Heart right ventricle (tissue), 16 donors: ENCODE results near the gene LRRTM4. TPM values are rescaled to one million over a fixed set of nuclear protein-coding genes. Genes with fewer than 3 reads are reported as not detected.

ENCODE experiments used
- ATAC-seq, 8 donors: fragments of 200-7000 bp; cut with Tn5 transposase; one replicate each; pipeline ENCODE4 v1.9.1; 2020; ENCODE audit warnings: mild to moderate bottlenecking in 8 of 8, moderate library complexity in 8 of 8, moderate number of reproducible peaks in 1 of 8
- DNase-seq, 2 donors: peaks; one replicate each; pipeline ENCODE4 v3.0.0-alpha.2; 2020
- H3K27ac ChIP-seq, 10 donors: fragments of 200-600 bp; sonication (generic) in 2 of 10; one replicate each; pipeline versions ENCODE4 v1.5.0 to v1.8.0; 2020 to 2022; ENCODE audit warnings: mild to moderate bottlenecking in 3 of 10
- H3K27me3 ChIP-seq, 7 donors: fragments of 200-600 bp; one replicate each; pipeline ENCODE4 v1.8.0; 2021 to 2022; ENCODE audit warnings: mild to moderate bottlenecking in 2 of 7
- H3K36me3 ChIP-seq, 9 donors: fragments of 200-600 bp; sonication (generic) in 1 of 9; one replicate each; pipeline versions ENCODE4 v1.5.0 to v1.8.0; 2020 to 2022; ENCODE audit warnings: mild to moderate bottlenecking in 2 of 9
- H3K4me1 ChIP-seq, 9 donors: fragments of 200-600 bp; sonication (generic) in 1 of 9; one replicate each; pipeline versions ENCODE4 v1.5.0 to v1.8.0; 2020 to 2022; ENCODE audit warnings: mild to moderate bottlenecking in 4 of 9
- H3K4me3 ChIP-seq, 10 donors: fragments of 200-600 bp; sonication (generic) in 2 of 10; one replicate each; pipeline versions ENCODE4 v1.5.0 to v1.8.0; 2020 to 2022; ENCODE audit warnings: mild to moderate bottlenecking in 7 of 10, moderate library complexity in 2 of 10
- H3K9me3 ChIP-seq, 11 donors: fragments of 200-600 bp in 10 of 11; sonication (generic) in 2 of 11; one replicate each; pipeline versions ENCODE4 v1.5.0 to v1.8.0; 2013 to 2022; ENCODE audit warnings: mild to moderate bottlenecking in 2 of 11, control low read depth in 1 of 11, moderate library complexity in 1 of 11
- WGBS, 2 donors: extraction: QIAGEN DNeasy Blood & Tissue Kit; methylation state at CpG; one replicate each; pipeline ENCODE4 v1.1.7; 2013; ENCODE audit warnings: inconsistent platforms in 1 of 2; 5-methylcytosine and 5-hydroxymethylcytosine counted together
- intact Hi-C, 10 donors: fragments of 100-400 bp; cut with DNase I; formaldehyde crosslinking; loops; one replicate each; pipeline versions ENCODE4 v1.11.1 to v1.14.2; 2022
- polyA plus RNA-seq, 2 donors: library from polyadenylated mRNA; stranded (reverse); fragments of 200-250 nt; gene quantifications; one replicate each; pipeline ENCODE4 v1.2.3, GENCODE V29; 2013
- total RNA-seq, 10 donors: library from RNA; stranded (reverse); fragmentation: NEBNext Ultra II Directional in 3 of 10; extraction: Animal tissue kit (Norgen Biotek cat#: 25700) in 3 of 10; gene quantifications; one replicate each; pipeline versions ENCODE4 v1.2.1 to v1.2.4, GENCODE V29; 2021 to 2023
- TF ChIP-seq, protein P1 (sequence below), 9 donors: fragments of 200-600 bp; sonication (generic) in 2 of 9; IDR thresholded peaks; one replicate each; pipeline versions ENCODE4 v1.5.0 to v1.8.0; 2021 to 2022; ENCODE audit warnings: antibody characterized with exemption in 9 of 9, mild to moderate bottlenecking in 5 of 9, moderate library complexity in 1 of 9
- donor health status: Arrhythmogenic right ventricular cardiomyopathy.
- donor health status: ischemic (EF 13 %, LVEDD 7.1; RV severe dilation, severe dysfunction).
- donor health status: healthy with polysubstance abuse.
- donor health status: DM: no; HTN: yes; CAD: no.
- donor health status: DM: no; HTN: no; CAD: no.
- donor health status: ischemic (EF 25% LVEDD 6.9; RV normal size, moderate dysfunction).
- donor health status: ischemic (EF 25% LVEDD 5.7; RV mildly dilated, moderate dysfunction).
- donor health status: healthy.
- donor health status: DM: yes; HTN: yes; CAD: no.
- donor health status: Ischemic cardiomyopathy.
- donor health status: ischemic (EF 35%, LVEDD 5.7; RV mildly dilated, moderate dysfunction).
- donor health status: nonischemic (EF 11% LVEDD 7.7; RV severe dilation, severe dysfunction).
- donor health status: DM: yes; HTN: yes; CAD: no.
- donor health status: PGD.
- donor health status: ischemic (EF 29% LVEDD 5.4; RV normal size, mild dysfunction).
- donor health status: nonischemic (EF 23%, LVEDD 6.1; RV moderate dilation, normal function).

LRRTM4 gene
- total and polyA plus RNA-seq, 12 donors: 0.11 to 2.2 (median 0.98) TPM

GRCh38 chr2:77391119-77391518 is 131.1 kb downstream of the LRRTM4 start:
- intact Hi-C loops: no loop called here
- Histone ChIP-seq H3K27ac (no peak overlapping the region), H3K36me3 (no peaks in the 10 kb centered on the region), H3K4me3 (no peak overlapping the region), H3K27me3 (no peaks in the 10 kb centered on the region), H3K4me1 (no peaks in the 10 kb centered on the region), H3K9me3 (no peaks in the 10 kb centered on the region)
- TF ChIP-seq, protein P1, sequence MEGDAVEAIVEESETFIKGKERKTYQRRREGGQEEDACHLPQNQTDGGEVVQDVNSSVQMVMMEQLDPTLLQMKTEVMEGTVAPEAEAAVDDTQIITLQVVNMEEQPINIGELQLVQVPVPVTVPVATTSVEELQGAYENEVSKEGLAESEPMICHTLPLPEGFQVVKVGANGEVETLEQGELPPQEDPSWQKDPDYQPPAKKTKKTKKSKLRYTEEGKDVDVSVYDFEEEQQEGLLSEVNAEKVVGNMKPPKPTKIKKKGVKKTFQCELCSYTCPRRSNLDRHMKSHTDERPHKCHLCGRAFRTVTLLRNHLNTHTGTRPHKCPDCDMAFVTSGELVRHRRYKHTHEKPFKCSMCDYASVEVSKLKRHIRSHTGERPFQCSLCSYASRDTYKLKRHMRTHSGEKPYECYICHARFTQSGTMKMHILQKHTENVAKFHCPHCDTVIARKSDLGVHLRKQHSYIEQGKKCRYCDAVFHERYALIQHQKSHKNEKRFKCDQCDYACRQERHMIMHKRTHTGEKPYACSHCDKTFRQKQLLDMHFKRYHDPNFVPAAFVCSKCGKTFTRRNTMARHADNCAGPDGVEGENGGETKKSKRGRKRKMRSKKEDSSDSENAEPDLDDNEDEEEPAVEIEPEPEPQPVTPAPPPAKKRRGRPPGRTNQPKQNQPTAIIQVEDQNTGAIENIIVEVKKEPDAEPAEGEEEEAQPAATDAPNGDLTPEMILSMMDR (IDR thresholded peaks at IDR 0.05): no peak
- no peak for DNase-seq
- no peak for ATAC-seq

DNA sequence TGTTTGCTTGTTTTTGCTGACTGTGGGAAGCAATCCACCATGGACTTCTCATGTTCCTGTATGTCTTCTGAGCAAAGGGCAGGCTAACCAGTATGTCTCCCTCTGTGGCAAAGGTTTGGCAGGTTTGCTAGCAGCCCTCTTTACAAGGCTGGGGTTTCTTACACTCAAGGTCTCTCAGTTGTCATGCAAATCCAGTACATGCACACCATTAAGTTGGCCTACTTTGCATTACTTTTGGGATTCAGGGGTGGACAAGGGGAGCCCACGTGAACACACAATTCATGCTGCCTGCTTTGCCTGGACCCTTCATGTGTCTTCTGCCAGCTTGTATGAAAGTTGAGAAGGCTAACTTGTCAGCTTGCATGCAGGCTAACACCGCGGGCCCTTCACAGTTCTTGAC is 134.9 kb downstream of the LRRTM4 start:
- intact Hi-C loops: no loop called here
- no peaks in the 10 kb centered on the region for H3K9me3 ChIP-seq
- no peaks in the 10 kb centered on the region for H3K27me3 ChIP-seq
- WGBS, 2 donors: 63 to 69% methylated on average over 3 of the region's 3 CpGs
- no peaks in the 10 kb centered on the region for H3K36me3 ChIP-seq
- TF ChIP-seq, protein P1 (IDR thresholded peaks at IDR 0.05): no peak
- H3K27ac ChIP-seq: no peak overlapping the region
- no peaks in the 10 kb centered on the region for H3K4me1 ChIP-seq
- no peak overlapping the region for H3K4me3 ChIP-seq
- DNase-seq: no peak
- no peak for ATAC-seq

- intact Hi-C loops: no loop called here
- no peak overlapping the region for H3K4me3 ChIP-seq
- ATAC-seq: no peak
Observed at GRCh38 chr2:77372636-77373035, 149.5 kb downstream of the LRRTM4 start.

GRCh38 chr2:77370511-77370910 is 151.7 kb downstream of the LRRTM4 start:
- TF ChIP-seq, protein P1 (IDR thresholded peaks at IDR 0.05): no peak
- 35 to 52% methylated on average over 3 of the region's 3 CpGs for WGBS, 2 donors
- no peak overlapping the region for H3K4me3 ChIP-seq
- no peak for ATAC-seq
- no peaks in the 10 kb centered on the region for H3K9me3 ChIP-seq
- DNase-seq: no peak
- H3K27ac ChIP-seq: no peak overlapping the region
- no peaks in the 10 kb centered on the region for H3K4me1 ChIP-seq
- no peaks in the 10 kb centered on the region for H3K27me3 ChIP-seq
- no peaks in the 10 kb centered on the region for H3K36me3 ChIP-seq
- intact Hi-C loops: no loop called here

More at GRCh38 chr2:77372636-77373035, 149.5 kb downstream of the LRRTM4 start:
- H3K27me3 ChIP-seq: no peaks in the 10 kb centered on the region
- no peak overlapping the region for H3K27ac ChIP-seq
- H3K36me3 ChIP-seq: no peaks in the 10 kb centered on the region
- TF ChIP-seq, protein P1 (IDR thresholded peaks at IDR 0.05): no peak
- no peaks in the 10 kb centered on the region for H3K4me1 ChIP-seq
- DNase-seq: no peak
- H3K9me3 ChIP-seq: no peaks in the 10 kb centered on the region

DNA sequence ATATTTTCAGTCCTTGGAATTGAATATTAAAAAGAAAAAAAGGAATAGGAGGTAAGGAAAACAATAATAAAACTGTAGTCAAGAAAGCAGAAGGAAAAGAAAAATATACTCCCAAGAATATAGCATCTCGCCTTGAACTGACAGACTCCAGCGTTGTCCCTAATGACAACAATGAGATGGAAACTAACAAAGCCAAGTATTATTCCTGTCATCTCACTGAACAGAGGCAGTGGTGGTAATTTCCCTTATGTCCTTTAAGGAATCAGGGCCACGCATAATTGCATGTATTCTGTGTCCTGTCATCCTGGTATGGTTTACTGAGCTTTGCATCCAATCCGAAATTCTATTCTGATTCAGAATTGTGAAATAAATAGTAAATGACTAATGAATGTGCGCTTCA is 158.9 kb downstream of the LRRTM4 start:
- no peak overlapping the region for H3K27ac ChIP-seq
- no peaks in the 10 kb centered on the region for H3K9me3 ChIP-seq
- DNase-seq (no peak), ATAC-seq (no peak)
- WGBS, 2 donors: 75 to 85% methylated on average over 5 of the region's 5 CpGs
- H3K4me3 ChIP-seq: no peak overlapping the region
- TF ChIP-seq, protein P1 (IDR thresholded peaks at IDR 0.05): no peak
- intact Hi-C loops: no loop called here
- no peaks in the 10 kb centered on the region for H3K36me3 ChIP-seq
- H3K27me3 ChIP-seq: no peaks in the 10 kb centered on the region
- H3K4me1 ChIP-seq: no peaks in the 10 kb centered on the region
